GM18526 (cell line): ENCODE data around the gene KCNQ2.

Source experiments
- POLR2A ChIP-seq: IDR thresholded peaks from 3 replicates; pipeline ENCODE4 v1.6.1; 2011; ENCODE audit not compliant: insufficient read length; ENCODE audit errors: extremely low read depth

KCNQ2 gene

DNA sequence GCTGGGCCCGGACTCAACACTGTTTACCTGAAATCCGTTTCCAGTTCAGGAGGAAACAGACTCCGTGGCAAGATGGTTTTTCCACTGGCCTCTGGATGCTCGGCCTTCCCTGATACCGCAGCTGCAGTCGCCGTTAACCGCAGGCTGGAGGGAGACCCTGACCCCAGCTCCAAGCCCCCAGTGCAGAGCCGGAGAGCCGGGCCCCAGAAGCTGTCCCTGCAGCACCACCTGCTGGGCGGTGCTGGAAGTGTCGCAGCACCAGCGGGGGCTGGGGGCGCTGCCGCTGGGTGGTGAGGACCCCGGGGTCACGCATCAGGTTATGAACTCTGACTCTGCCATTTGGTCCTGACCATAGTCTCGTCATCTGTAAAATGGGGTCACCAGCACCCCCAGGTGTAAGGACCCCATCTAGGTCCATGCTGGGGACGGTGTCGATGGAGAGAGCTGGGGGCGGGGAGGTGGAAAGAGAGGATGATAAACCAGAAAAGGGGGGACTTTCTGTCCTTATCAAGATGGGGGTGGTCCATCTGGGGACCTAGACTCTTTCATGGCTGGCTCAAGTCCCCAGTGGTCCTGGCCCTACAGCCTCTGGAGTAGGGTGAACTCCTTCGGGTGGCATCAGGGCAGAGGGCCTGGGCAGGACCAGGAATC, 90.5 kb downstream of the KCNQ2 start:
- no peak for TF ChIP-seq POLR2A

DNA sequence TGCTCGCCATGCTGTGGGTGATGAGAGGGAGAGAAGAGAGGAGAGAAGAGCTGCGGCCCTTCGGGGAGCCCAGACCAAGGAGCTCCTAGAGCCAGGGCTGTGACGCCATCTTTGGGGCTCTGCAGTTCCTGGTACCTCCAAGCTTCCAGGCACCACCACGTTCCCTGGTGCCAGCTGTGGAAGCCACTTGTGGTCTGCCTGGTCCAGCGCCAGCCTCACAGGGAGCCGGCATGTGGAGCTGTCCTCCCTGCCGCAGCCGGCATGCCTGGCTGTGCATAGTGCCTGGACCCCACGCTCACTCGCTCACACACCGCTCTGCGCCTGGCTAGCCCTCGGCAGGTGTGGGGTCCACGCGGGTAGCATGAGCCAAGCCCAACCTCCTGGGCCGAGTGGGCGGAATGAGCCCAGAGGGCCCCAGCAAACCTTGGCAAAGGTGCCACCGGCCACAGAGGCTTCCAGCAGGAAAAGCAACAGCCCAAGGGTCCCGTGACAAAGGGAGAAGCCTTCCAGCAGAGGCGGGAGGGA, 92.0 kb downstream of the KCNQ2 start:
- TF ChIP-seq POLR2A: no peak

DNA sequence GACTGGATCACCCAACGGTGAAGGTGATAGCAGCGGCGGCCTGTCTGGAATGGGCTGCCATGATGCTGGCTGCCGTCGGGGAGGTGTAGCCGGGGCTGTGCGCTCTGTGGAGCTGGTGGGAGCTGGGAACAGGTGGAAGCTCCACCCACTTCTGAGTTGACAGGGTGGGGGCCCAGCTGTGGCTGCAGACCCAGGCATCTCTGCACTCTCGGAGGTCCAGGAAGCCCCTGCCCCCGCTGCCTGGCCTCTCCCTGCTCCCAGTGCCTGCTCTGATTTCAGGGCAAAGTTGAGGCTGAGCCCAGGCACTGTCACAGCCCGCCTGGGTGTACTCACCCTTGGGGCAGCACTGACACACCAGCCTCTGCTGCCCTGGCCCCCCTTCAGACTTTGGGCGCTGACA, 93.2 kb downstream of the KCNQ2 start:
- TF ChIP-seq POLR2A: no peak

- TF ChIP-seq POLR2A: no peak
These were observed 93.8 kb downstream of the KCNQ2 start for GRCh38 chr20:63378626-63379025.

GRCh38 chr20:63377951-63378381, 94.5 kb downstream of the KCNQ2 start:
- TF ChIP-seq POLR2A: no peak

GRCh38 chr20:63377256-63377941, 95.1 kb downstream of the KCNQ2 start:
- no peak for TF ChIP-seq POLR2A

- TF ChIP-seq POLR2A: no peak
These were observed 95.9 kb downstream of the KCNQ2 start for GRCh38 chr20:63376283-63377250.

DNA sequence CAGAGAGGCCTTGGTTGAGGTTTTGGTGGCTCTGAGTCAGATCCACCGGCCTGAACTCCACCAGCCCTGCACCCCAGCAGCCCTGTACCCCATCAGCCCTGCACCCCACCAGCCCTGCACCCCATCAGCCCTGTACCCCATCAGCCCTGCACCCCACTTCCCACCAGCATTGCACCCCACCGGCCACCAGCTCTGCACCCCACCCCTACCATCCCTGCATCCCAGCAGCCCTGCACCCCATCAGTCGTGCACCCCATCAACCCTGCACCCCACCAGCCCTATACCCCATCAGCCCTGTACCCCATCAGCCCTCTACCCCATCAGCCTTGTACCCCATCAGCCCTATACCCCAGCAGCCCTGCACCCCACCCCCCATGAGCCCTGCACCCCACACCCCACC, 97.0 kb downstream of the KCNQ2 start:
- TF ChIP-seq POLR2A: no peak

DNA sequence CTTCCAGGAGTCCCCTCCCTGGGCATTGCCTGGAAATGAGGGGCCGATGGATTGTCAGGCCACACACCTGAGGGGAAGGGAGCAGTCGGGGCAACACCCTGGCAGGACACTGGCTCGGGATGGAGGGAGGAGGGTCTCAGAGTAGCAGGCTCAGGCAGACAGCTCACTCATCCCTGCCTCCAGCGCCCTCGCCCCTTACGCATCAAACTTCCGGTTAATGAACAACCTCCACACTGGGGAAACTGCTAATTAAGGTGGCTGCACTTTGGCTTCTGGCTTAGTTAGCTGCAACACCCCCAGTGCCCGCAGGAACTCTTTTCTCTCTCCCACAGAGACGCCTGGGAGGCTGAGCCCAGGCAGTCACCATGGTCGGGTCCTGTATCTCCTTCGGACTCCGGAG, 98.0 kb downstream of the KCNQ2 start:
- no peak for TF ChIP-seq POLR2A

DNA sequence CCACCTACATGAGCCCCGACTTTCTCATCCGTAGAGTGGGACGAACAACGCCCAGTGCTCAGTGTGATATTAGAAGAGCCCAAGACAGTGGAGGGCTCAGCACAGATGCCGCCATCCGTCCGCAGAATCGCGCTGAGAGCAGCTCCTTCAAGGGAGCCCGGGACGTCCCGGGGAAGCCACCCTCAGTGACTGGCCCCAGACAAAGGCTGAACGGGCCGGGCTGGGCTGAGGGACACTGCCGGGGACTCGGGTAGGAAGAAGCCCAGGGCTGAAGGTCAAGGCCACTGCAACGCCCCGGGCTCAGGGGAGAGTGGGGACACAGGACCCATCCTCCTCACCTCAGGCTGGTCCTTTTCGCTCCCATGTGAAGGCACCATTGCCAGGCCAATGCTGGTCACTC, 98.5 kb downstream of the KCNQ2 start:
- no peak for TF ChIP-seq POLR2A

- TF ChIP-seq POLR2A: no peak
These were observed 99.2 kb downstream of the KCNQ2 start for GRCh38 chr20:63372971-63373885.

- no peak for TF ChIP-seq POLR2A
These were observed 101.1 kb downstream of the KCNQ2 start for GRCh38 chr20:63371291-63371865.

GRCh38 chr20:63370618-63371187, 101.8 kb downstream of the KCNQ2 start:
- no peak for TF ChIP-seq POLR2A
